ENCODE data around the gene SLC25A38. TPM values are rescaled to one million over a fixed set of nuclear protein-coding genes. Genes with fewer than 3 reads are reported as not detected.

SLC25A38 gene
- total RNA-seq, 1 donor from 2014 or later: 21.9 TPM

DNA sequence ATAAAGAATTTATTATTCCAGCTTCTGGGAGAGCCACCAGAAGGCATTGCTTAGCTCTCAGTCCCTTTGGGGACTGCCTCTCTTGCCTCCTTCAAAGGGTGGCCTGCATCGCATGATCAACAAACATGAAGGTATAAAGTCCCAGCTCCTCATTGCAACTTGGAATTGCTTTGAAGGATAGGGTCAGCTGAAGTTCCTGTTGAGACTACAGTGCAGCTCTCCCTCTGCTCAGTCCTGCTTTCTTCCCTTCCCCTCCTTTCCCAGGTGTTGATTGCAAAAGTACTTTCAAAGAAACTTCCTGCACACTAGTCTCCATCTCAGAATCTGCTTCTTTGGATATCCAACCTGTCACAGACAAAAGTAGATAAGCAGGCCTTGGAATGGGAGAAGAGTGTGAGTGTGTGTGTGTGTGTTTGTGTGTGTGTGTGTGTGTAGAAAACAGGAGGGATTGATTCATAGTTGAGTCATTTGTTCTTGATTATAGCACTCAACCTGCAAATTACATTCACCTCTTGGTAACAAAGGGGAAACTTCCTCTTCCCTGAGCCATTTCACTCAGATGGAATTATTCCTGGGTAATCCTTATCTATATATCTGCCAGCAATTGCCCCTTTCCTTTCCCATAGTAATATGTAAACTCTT lies 40.0 kb upstream of the SLC25A38 start:
- DNase-seq (ENCODE audit: low read depth): peak; percentile 79
- Histone ChIP-seq H3K36me3 (ENCODE audit: control insufficient read depth, insufficient read depth, low read length) (no peaks in the 10 kb centered on the region), H3K27me3 (ENCODE audit: control insufficient read depth, insufficient read depth, low read length) (no peaks in the 10 kb centered on the region), H3K4me3 (ENCODE audit: low read depth, low read length) (no peak overlapping the region)
- FAIRE-seq: no peak
- TF ChIP-seq, protein P1, sequence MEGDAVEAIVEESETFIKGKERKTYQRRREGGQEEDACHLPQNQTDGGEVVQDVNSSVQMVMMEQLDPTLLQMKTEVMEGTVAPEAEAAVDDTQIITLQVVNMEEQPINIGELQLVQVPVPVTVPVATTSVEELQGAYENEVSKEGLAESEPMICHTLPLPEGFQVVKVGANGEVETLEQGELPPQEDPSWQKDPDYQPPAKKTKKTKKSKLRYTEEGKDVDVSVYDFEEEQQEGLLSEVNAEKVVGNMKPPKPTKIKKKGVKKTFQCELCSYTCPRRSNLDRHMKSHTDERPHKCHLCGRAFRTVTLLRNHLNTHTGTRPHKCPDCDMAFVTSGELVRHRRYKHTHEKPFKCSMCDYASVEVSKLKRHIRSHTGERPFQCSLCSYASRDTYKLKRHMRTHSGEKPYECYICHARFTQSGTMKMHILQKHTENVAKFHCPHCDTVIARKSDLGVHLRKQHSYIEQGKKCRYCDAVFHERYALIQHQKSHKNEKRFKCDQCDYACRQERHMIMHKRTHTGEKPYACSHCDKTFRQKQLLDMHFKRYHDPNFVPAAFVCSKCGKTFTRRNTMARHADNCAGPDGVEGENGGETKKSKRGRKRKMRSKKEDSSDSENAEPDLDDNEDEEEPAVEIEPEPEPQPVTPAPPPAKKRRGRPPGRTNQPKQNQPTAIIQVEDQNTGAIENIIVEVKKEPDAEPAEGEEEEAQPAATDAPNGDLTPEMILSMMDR (IDR thresholded peaks at IDR 0.05; ENCODE audit: insufficient read depth, low read length, severe bottlenecking): no peak

DNA sequence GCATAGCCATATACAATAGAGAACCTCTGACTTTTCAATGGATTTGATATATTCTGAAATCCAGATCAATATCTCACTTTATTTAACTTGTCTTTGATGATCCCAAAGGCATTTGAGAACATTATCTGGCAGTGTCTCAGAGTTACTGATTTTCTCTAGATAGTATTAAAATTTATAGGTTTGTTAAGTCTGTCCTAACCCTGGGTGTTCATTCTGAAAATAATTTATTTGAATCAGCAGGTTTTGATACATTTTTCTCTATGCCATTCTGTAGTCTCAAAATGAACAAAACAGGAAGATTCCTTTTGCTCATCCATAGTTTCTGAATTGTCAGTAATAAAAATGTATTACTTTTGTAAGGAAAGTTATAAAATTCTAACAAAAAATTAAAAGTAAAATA lies 39.4 kb upstream of the SLC25A38 start:
- no peak overlapping the region for H3K4me3 ChIP-seq (ENCODE audit: low read depth, low read length)
- DNase-seq (ENCODE audit: low read depth): no peak
- no peak for FAIRE-seq
- H3K36me3 ChIP-seq (ENCODE audit: control insufficient read depth, insufficient read depth, low read length): no peaks in the 10 kb centered on the region
- no peaks in the 10 kb centered on the region for H3K27me3 ChIP-seq (ENCODE audit: control insufficient read depth, insufficient read depth, low read length)
- TF ChIP-seq, protein P1 (IDR thresholded peaks at IDR 0.05; ENCODE audit: insufficient read depth, low read length, severe bottlenecking): no peak

DNA sequence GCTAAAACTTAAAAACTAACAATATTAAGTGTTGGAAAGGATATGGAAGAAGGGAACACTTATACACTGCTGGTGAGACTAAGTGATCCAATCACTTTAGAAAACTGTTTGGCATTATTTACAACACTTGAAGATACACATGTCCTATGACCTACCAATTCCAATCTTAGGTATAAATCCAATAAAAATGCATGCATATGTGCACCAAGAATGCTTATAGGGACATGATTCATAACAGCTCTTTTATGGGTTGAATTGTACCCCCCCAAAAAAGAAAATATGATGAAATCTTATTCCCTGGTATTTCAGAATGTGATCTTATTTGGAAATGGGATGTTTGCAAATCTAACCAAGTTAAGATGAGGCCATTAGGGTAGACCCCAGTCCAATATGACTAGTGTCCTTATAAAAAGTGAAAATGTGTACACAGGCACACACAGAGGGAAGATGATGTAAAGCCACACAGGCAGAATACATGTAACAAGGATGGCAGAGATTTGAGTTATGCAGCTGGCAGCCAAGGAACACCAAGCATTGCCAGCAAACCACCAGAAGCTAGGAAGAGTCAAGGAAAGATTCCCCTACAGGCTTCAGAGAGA lies 38.3 kb upstream of the SLC25A38 start:
- H3K4me3 ChIP-seq (ENCODE audit: low read depth, low read length): no peak overlapping the region
- H3K27me3 ChIP-seq (ENCODE audit: control insufficient read depth, insufficient read depth, low read length): no peaks in the 10 kb centered on the region
- no peak for DNase-seq (ENCODE audit: low read depth)
- H3K36me3 ChIP-seq (ENCODE audit: control insufficient read depth, insufficient read depth, low read length): no peaks in the 10 kb centered on the region
- no peak for FAIRE-seq
- TF ChIP-seq, protein P1 (IDR thresholded peaks at IDR 0.05; ENCODE audit: insufficient read depth, low read length, severe bottlenecking): no peak

DNA sequence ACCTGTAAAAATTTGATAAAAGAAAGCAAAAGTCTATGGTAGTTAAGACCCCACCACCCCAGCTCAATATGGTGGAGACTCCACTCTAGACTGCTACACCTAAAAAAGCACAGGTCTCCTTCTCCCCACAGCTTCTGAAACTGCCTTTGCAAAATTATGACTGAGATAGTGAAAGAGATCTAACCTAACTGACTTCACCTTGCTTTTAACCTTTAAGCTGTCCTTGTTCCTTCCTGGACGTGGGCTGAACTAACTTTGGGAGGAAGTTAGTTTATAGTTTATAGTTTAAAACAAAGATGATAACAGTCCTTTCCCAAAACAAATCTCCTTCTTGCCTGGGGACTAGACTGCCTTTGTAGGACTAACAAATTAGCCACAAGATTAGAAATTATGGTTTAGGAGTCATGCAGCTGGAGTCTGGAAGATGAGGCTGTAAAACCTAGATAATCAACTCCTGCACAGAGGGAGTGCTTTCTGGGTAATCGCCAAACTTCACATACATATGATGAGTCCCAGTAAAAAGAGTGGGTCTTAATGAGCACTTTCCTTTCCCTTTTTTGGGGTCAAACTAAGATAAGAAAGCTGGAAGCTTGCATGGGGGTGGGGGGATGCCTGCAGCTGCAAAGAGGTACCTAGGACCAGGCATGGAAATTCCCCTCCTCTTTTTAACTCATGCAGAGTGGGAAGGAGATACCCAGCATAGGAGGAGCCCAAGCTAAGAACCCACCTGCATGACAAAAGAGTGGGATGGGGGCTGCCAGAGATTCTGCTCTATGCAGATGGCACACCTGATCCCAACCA lies 36.2 kb upstream of the SLC25A38 start:
- Histone ChIP-seq H3K27me3 (ENCODE audit: control insufficient read depth, insufficient read depth, low read length) (no peaks in the 10 kb centered on the region), H3K36me3 (ENCODE audit: control insufficient read depth, insufficient read depth, low read length) (no peaks in the 10 kb centered on the region), H3K4me3 (ENCODE audit: low read depth, low read length) (no peak overlapping the region)
- TF ChIP-seq, protein P1 (IDR thresholded peaks at IDR 0.05; ENCODE audit: insufficient read depth, low read length, severe bottlenecking): no peak
- DNase-seq (ENCODE audit: low read depth) (no peak), FAIRE-seq (no peak)

DNA sequence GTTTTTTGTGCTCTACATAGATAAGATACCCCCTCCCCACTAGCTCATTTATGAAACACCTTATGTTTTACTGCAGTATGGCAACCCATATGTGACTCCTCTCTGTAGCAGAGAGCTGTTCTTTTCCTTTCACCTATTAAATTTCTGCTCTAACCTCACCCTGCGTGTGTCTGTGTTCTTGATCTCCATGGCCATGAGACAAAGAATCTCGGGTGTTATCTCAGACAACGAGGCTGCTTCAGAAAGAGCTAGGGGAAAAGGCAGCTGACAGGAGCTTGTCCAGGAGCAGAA lies 35.6 kb upstream of the SLC25A38 start:
- no peak overlapping the region for H3K4me3 ChIP-seq (ENCODE audit: low read depth, low read length)
- no peaks in the 10 kb centered on the region for H3K27me3 ChIP-seq (ENCODE audit: control insufficient read depth, insufficient read depth, low read length)
- H3K36me3 ChIP-seq (ENCODE audit: control insufficient read depth, insufficient read depth, low read length): no peaks in the 10 kb centered on the region
- no peak for FAIRE-seq
- TF ChIP-seq, protein P1 (IDR thresholded peaks at IDR 0.05; ENCODE audit: insufficient read depth, low read length, severe bottlenecking): no peak
- no peak for DNase-seq (ENCODE audit: low read depth)
